Karpas-422 (cell line): ENCODE data around the gene DKK1. TPM values are rescaled to one million over a fixed set of nuclear protein-coding genes. Genes with fewer than 3 reads are reported as not detected.
"Not testable (repeated sequence)": the region's sequence is repeated elsewhere in the genome, so short reads cannot be mapped to it uniquely, and the experiment has no call there.

ENCODE experiments used
- DNase-seq: peaks from one replicate; pipeline ENCODE4 v3.0.0-alpha.2; 2015
- H2AFZ ChIP-seq: fragments of 200-600 bp; sonication (generic); 2 replicates; pipeline ENCODE4 v1.6.1; 2014; ENCODE audit warnings: antibody characterized with exemption, low read length, mixed read lengths
- H3K27ac ChIP-seq: fragments of 200-600 bp; sonication (generic); 2 replicates; pipeline ENCODE4 v1.5.1; 2014; ENCODE audit warnings: mild to moderate bottlenecking, low read length, moderate library complexity
- H3K27me3 ChIP-seq: fragments of 200-600 bp; sonication (generic); 2 replicates; pipeline ENCODE4 v1.6.1; 2014; ENCODE audit warnings: low read length, mixed read lengths
- H3K36me3 ChIP-seq: fragments of 200-600 bp; sonication (generic); 2 replicates; pipeline ENCODE4 v1.6.1; 2014; ENCODE audit warnings: low read length, mixed read lengths; ENCODE audit not compliant: insufficient read depth
- H3K4me1 ChIP-seq: fragments of 200-600 bp; sonication (generic); 2 replicates; pipeline ENCODE4 v1.6.1; 2014; ENCODE audit warnings: mild to moderate bottlenecking, low read length, mixed read lengths
- H3K4me2 ChIP-seq: fragments of 200-600 bp; sonication (generic); 2 replicates; pipeline ENCODE4 v1.6.1; 2014; ENCODE audit warnings: low read length, low read depth, mild to moderate bottlenecking; ENCODE audit not compliant: poor library complexity, severe bottlenecking
- H3K4me3 ChIP-seq: fragments of 200-600 bp; sonication (generic); 2 replicates; pipeline ENCODE4 v1.5.1; 2014; ENCODE audit warnings: mild to moderate bottlenecking, antibody characterized with exemption, low read length, mixed read lengths
- H3K79me2 ChIP-seq: fragments of 200-600 bp; sonication (generic); 2 replicates; pipeline ENCODE4 v1.6.1; 2014; ENCODE audit warnings: mild to moderate bottlenecking, low read length, mixed read lengths
- H3K9ac ChIP-seq: fragments of 200-600 bp; sonication (generic); 2 replicates; pipeline ENCODE4 v1.6.0; 2014; ENCODE audit warnings: low read length
- H3K9me2 ChIP-seq: fragments of 200-600 bp; sonication (generic), shearing (Covaris generic); replicated peaks from 2 replicates; pipeline ENCODE4 v1.6.0; 2014; ENCODE audit warnings: mild to moderate bottlenecking, low read length, moderate library complexity; ENCODE audit not compliant: insufficient read depth
- H3K9me3 ChIP-seq: fragments of 300-700, 200-600 bp; sonication (generic); 2 replicates; pipeline ENCODE4 v1.6.1; 2014; ENCODE audit warnings: low read length, mixed read lengths
- H4K20me1 ChIP-seq: fragments of 200-600 bp; sonication (generic); 2 replicates; pipeline ENCODE4 v1.6.1; 2014; ENCODE audit warnings: mild to moderate bottlenecking, antibody characterized with exemption, low read length, low read depth; ENCODE audit not compliant: insufficient read depth
- total RNA-seq: library from RNA; depleted of rRNA; stranded (reverse); fragments of >200 nt; shearing (Covaris generic); gene quantifications from 2 replicates; pipeline ENCODE4 v1.2.3, GENCODE V29; 2014; ENCODE audit warnings: low replicate concordance

The DKK1 gene
- total RNA-seq, 1 experiment from 2014 or later: not detected

- Histone ChIP-seq H4K20me1 (no peaks in the 10 kb centered on the region), H3K4me2 (no peak overlapping the region), H3K36me3 (no peaks in the 10 kb centered on the region), H3K9me2 (no peaks in the 10 kb centered on the region), H3K4me1 (no peaks in the 10 kb centered on the region), H3K4me3 (no peak overlapping the region), H3K9ac (no peak overlapping the region), H3K27me3 (no peaks in the 10 kb centered on the region), H3K27ac (no peak overlapping the region), H3K79me2 (no peaks in the 10 kb centered on the region), H2AFZ (no peak overlapping the region), H3K9me3 (peaks cover 22% of the 10 kb centered on the region)
- no peak for DNase-seq
These were observed 45.4 kb downstream of the DKK1 start for GRCh38 chr10:52359441-52359840.

- peaks cover 13% of the 10 kb centered on the region for H3K9me3 ChIP-seq
- H3K27me3 ChIP-seq, H3K79me2 ChIP-seq, H3K4me2 ChIP-seq, H3K4me3 ChIP-seq, DNase-seq, H3K36me3 ChIP-seq, H3K4me1 ChIP-seq, H4K20me1 ChIP-seq, H3K9me2 ChIP-seq, H3K27ac ChIP-seq, H2AFZ ChIP-seq, H3K9ac ChIP-seq: not testable (repeated sequence)
These were observed 51.7 kb downstream of the DKK1 start for GRCh38 chr10:52365547-52366432.
